HepG2 (cell line): ENCODE measurements around the gene TACC3. TPM values are rescaled to one million over a fixed set of nuclear protein-coding genes. Genes with fewer than 3 reads are reported as not detected.
A peak's percentile ranks its signal among the peaks of the same experiment; 100 is the strongest.

Experiments used
- AKNA ChIP-seq: sonication (generic); formaldehyde crosslinking; IDR thresholded peaks from 2 replicates; pipeline ENCODE4 v1.4.0; 2020; ENCODE audit warnings: missing genetic modification reagents, borderline replicate concordance
- E2F2 ChIP-seq: sonication (generic); formaldehyde crosslinking; IDR thresholded peaks from 2 replicates; pipeline ENCODE4 v1.4.0; 2020; ENCODE audit warnings: missing genetic modification reagents, borderline replicate concordance
- FOXK2 ChIP-seq: fragments of 450-650 bp; IDR thresholded peaks from 2 replicates; pipeline ENCODE4 v1.6.1; 2016
- IKZF1 ChIP-seq: fragments of 450-650 bp; IDR thresholded peaks from 2 replicates; pipeline ENCODE4 v1.7.1; 2016
- PRDM15 ChIP-seq: sonication (generic); formaldehyde crosslinking; IDR thresholded peaks from 2 replicates; pipeline ENCODE4 v1.4.0; 2020; ENCODE audit warnings: missing genetic modification reagents
- ZFYVE20 ChIP-seq: sonication (generic); formaldehyde crosslinking; IDR thresholded peaks from 2 replicates; pipeline ENCODE4 v1.8.0; 2023; ENCODE audit warnings: low read depth, mild to moderate bottlenecking, moderate library complexity, missing genetic modification reagents, borderline replicate concordance
- ZNF256 ChIP-seq: sonication (generic); formaldehyde crosslinking; conservative IDR thresholded peaks from 2 replicates; pipeline ENCODE4 v1.4.0; 2020; ENCODE audit warnings: missing genetic modification reagents
- polyA plus RNA-seq, 8 experiments: library from polyadenylated mRNA; depleted of rRNA in 3 of 8; stranded (reverse) in 7 of 8; unstranded in 1 of 8; fragments of >200 nt; fragmentation: Illumina TruSeq in 4 of 8; extraction: Trizol in 4 of 8; gene quantifications; 2 replicates each; pipeline versions ENCODE4 v1.2.1 to v1.2.3, GENCODE V29; 2011 to 2016; ENCODE audit warnings: low read depth in 4 of 8, missing spikeins in 1 of 8, mixed read lengths in 1 of 8; ENCODE audit not compliant: insufficient read depth in 1 of 8
- total RNA-seq, 5 experiments: library from RNA; depleted of rRNA; stranded (reverse); fragments of >200 nt; fragmentation: Illumina TruSeq; extraction: Trizol; gene quantifications; 2 replicates each; pipeline ENCODE4 v1.2.3, GENCODE V29; 2016; ENCODE audit warnings: low read depth in 1 of 5

Gene TACC3
- total and polyA plus RNA-seq, 2 of the 13 experiments (the other 11 are each of a cell fraction or from before 2014, with no cell fraction given), result 20.3 to 21.2 TPM

GRCh38 chr4:1792832-1793495, 71.6 kb downstream of the TACC3 start, which contains the start of gene FGFR3 (continued):
- TF ChIP-seq AKNA (CRISPR knock-in tag) (no peak), FOXK2 (no peak), PRDM15 (CRISPR knock-in tag) (no peak), E2F2 (CRISPR knock-in tag) (no peak), ZFYVE20 (CRISPR knock-in tag) (peak; percentile 62; the same call in 1 of the 2 replicates), ZNF256 (CRISPR knock-in tag) (no peak), IKZF1 (no peak)
